Measurements from ENCODE around the gene HPSE2. TPM values are rescaled to one million over a fixed set of nuclear protein-coding genes. Genes with fewer than 3 reads are reported as not detected.
A peak's percentile ranks its signal among the peaks of the same experiment; 100 is the strongest.

The HPSE2 gene
- total RNA-seq, 1 donor from 2014 or later = 3.4 TPM

DNA sequence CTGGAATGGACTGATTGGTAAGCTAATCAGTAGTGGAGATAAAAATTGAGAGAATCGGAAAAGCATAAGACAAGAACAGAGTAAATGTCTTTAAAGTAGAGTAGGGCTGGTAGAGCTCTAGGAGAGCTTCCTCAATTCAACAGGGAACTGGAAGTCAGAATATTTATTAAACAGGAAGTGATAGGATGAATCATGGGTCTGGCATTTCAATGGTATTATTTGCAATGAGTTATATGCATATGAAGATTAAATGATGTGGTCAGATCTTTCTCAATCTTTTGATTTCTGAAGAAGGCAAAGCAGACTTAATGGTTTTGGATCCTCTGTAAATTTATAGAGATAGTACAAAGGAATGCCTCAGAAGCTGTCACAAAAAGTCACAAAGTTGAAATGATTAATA, 349.0 kb downstream of the HPSE2 start:
- Histone ChIP-seq H3K4me3 (no peak overlapping the region), H3K4me1 (no peaks in the 10 kb centered on the region), H3K36me3 (no peaks in the 10 kb centered on the region), H3K27ac (no peak overlapping the region), H3K27me3 (no peaks in the 10 kb centered on the region), H3K9me3 (no peaks in the 10 kb centered on the region)
- intact Hi-C loops (cut with DNase I) = no loop called here
- no peak for DNase-seq
- TF ChIP-seq, protein P1, sequence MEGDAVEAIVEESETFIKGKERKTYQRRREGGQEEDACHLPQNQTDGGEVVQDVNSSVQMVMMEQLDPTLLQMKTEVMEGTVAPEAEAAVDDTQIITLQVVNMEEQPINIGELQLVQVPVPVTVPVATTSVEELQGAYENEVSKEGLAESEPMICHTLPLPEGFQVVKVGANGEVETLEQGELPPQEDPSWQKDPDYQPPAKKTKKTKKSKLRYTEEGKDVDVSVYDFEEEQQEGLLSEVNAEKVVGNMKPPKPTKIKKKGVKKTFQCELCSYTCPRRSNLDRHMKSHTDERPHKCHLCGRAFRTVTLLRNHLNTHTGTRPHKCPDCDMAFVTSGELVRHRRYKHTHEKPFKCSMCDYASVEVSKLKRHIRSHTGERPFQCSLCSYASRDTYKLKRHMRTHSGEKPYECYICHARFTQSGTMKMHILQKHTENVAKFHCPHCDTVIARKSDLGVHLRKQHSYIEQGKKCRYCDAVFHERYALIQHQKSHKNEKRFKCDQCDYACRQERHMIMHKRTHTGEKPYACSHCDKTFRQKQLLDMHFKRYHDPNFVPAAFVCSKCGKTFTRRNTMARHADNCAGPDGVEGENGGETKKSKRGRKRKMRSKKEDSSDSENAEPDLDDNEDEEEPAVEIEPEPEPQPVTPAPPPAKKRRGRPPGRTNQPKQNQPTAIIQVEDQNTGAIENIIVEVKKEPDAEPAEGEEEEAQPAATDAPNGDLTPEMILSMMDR (IDR thresholded peaks at IDR 0.05) = no peak
- ATAC-seq = peak; percentile 72

DNA sequence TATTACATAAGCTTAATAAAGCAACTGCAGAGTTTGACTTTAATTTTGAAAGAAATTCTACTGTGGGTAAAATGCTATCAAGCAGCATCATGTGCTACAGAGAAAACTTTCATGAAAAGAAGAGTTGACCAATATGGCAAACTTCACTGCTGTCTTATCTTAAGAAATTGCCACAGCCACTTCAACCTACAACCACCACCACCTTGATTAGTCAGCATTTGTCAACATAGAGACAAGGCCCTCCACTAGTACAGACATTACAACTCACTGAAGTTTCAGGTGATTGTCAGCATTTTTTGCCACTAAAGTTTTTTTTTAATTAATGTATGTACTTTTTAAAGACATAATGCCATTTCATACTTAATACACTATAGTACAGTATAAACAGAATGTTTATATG, 350.3 kb downstream of the HPSE2 start:
- Histone ChIP-seq H3K4me3 (no peak overlapping the region), H3K9me3 (no peaks in the 10 kb centered on the region)
- intact Hi-C loops (cut with DNase I) = no loop called here

DNA sequence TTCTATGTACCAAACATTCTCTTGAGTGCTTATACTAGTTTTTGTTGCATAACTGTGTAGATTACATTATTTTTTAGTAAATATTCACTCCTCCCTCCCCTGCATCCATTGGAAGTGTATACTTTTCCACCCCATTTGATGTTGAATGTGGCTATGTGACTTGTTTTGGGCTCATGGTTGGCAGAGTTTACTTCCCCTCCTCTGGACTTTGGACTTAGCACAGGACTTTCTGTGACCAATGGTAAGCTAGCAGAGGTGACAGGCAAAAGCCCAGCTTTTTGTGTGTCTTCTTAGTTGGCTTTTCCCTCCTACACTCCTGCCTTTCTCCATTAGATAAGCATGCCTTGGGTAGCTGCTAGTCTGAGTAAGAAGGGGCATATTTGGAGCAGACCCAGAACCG, 353.9 kb downstream of the HPSE2 start:
- TF ChIP-seq, protein P1 (IDR thresholded peaks at IDR 0.05) = no peak
- H3K36me3 ChIP-seq = no peaks in the 10 kb centered on the region
- intact Hi-C loops (cut with DNase I) = no loop called here

More for the DNA sequence above, 350.3 kb downstream of the HPSE2 start:
- Histone ChIP-seq H3K27me3 (no peaks in the 10 kb centered on the region), H3K36me3 (no peaks in the 10 kb centered on the region), H3K4me1 (no peaks in the 10 kb centered on the region), H3K27ac (no peak overlapping the region)
- TF ChIP-seq, protein P1 (IDR thresholded peaks at IDR 0.05) = no peak
- DNase-seq (no peak), ATAC-seq (no peak)

DNA sequence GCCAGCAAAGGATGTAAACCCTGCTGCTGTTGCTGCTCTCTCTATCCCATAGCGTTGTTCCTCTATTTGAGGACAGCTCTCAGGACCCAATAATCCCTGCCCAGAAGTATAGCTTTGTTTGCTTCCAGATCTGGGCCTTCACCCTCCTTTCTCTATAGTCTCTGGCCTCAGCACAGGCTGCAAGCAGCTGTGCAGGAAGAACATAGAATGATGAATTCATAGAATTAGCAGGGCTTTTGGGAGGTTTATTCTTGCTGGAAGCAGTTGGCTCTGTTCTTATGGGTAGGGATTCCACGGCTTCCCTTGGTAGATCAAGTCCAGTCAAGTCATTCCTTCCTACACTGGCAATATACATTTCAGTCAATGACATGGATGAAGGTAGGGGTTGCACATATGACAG, 354.7 kb downstream of the HPSE2 start:
- DNase-seq (no peak), ATAC-seq (no peak)
- TF ChIP-seq, protein P1 (IDR thresholded peaks at IDR 0.05) = no peak
- intact Hi-C loops (cut with DNase I) = no loop called here
- Histone ChIP-seq H3K4me1 (no peaks in the 10 kb centered on the region), H3K4me3 (no peak overlapping the region), H3K27ac (no peak overlapping the region), H3K9me3 (no peaks in the 10 kb centered on the region), H3K27me3 (no peaks in the 10 kb centered on the region), H3K36me3 (no peaks in the 10 kb centered on the region)

More for the DNA sequence above, 353.9 kb downstream of the HPSE2 start:
- H3K27ac ChIP-seq = no peak overlapping the region
- H3K9me3 ChIP-seq = no peaks in the 10 kb centered on the region
- ATAC-seq (no peak), DNase-seq (no peak)
- no peaks in the 10 kb centered on the region for H3K4me1 ChIP-seq
- H3K27me3 ChIP-seq = no peaks in the 10 kb centered on the region
- no peak overlapping the region for H3K4me3 ChIP-seq

DNA sequence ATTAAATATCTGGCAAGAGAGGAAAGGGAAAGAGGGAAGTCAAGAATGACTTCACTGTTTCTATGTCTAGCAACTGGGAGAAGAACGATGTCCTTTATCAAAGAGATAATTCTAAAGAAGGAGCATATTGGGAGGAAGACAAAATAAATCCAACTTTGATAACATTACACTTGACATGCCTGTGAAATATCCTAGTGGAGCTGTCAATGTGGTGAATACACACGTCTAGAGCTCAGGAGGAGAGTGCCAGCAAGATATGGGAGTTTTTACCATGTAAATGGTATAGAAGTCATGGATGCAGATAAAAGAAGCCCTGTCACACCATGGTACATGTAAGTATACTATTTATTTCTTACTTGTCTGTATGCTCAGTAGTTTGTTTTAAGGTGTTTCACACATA, 356.7 kb downstream of the HPSE2 start:
- no peak overlapping the region for H3K4me3 ChIP-seq
- no peak overlapping the region for H3K27ac ChIP-seq
- no peaks in the 10 kb centered on the region for H3K36me3 ChIP-seq
- H3K27me3 ChIP-seq = no peaks in the 10 kb centered on the region
- DNase-seq (no peak), ATAC-seq (no peak)
- intact Hi-C loops (cut with DNase I) = no loop called here
- TF ChIP-seq, protein P1 (IDR thresholded peaks at IDR 0.05) = no peak
- no peaks in the 10 kb centered on the region for H3K4me1 ChIP-seq
- no peaks in the 10 kb centered on the region for H3K9me3 ChIP-seq

DNA sequence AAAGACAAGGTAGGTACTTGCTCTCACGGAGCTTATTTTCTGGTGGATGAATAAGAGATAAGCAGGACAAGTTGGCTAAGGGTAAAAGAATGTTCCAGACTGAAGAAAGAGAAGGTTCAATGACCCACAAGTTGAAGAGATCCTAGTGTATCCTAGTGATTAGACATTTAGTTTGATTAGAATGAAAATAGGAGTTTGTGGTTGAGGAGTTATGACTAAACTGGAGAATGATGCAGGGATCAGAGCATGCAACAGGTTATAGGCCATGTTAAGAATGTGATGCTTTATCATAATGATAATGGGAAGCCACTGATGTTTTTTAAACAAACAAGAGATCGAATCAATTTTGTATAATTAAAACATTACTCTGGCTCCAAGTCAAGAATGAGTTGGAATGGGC, 357.2 kb downstream of the HPSE2 start:
- Histone ChIP-seq H3K4me3 (no peak overlapping the region), H3K27me3 (no peaks in the 10 kb centered on the region), H3K27ac (no peak overlapping the region), H3K36me3 (no peaks in the 10 kb centered on the region), H3K4me1 (no peaks in the 10 kb centered on the region), H3K9me3 (no peaks in the 10 kb centered on the region)
- no peak for ATAC-seq
- intact Hi-C loops (cut with DNase I) = no loop called here
- DNase-seq = no peak
- TF ChIP-seq, protein P1 (IDR thresholded peaks at IDR 0.05) = no peak
